Endothelial cell of umbilical vein (primary cell): ENCODE results near the gene CPPED1.

Experiments
- CTCF ChIP-seq, 2 donors: IDR thresholded peaks; 1 replicate in 1 of 2; 2 replicates in 1 of 2; pipeline ENCODE4 v1.5.1; 2011; ENCODE audit warnings: low read length in 2 of 2, mild to moderate bottlenecking in 2 of 2, moderate library complexity in 2 of 2, control low read depth in 1 of 2, inconsistent platforms in 1 of 2, low read depth in 1 of 2; ENCODE audit not compliant: insufficient read depth in 1 of 2; ENCODE audit errors: extremely low read depth in 1 of 2
- MYC ChIP-seq: IDR thresholded peaks from one replicate; pipeline ENCODE4 v1.6.1; 2011; ENCODE audit warnings: mild to moderate bottlenecking, low read depth, low read length
- POLR2A ChIP-seq: IDR thresholded peaks from 2 replicates; pipeline ENCODE4 v1.6.1; 2012; ENCODE audit warnings: low read depth, mild to moderate bottlenecking, control low read depth, low read length
- TF ChIP-seq, protein P1 (sequence below): IDR thresholded peaks from 2 replicates; pipeline ENCODE4 v1.6.1; 2011; ENCODE audit not compliant: insufficient read depth, insufficient read length

- no peak for TF ChIP-seq POLR2A
- TF ChIP-seq MYC = no peak
- TF ChIP-seq CTCF (IDR thresholded peaks at IDR 0.05; ENCODE audit: extremely low read depth in 1 of 2, insufficient read depth in 1 of 2, low read depth in 1 of 2, low read length in 2 of 2) = no peak
- TF ChIP-seq, protein P1, sequence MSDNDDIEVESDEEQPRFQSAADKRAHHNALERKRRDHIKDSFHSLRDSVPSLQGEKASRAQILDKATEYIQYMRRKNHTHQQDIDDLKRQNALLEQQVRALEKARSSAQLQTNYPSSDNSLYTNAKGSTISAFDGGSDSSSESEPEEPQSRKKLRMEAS = no peak
Measured at GRCh38 chr16:12754824-12755543, 48.7 kb downstream of the CPPED1 start.
